ENCODE measurements around the gene SPHK2.
"Not testable (repeated sequence)": the region's sequence is repeated elsewhere in the genome, so short reads cannot be mapped to it uniquely, and the experiment has no call there.

Gene SPHK2

DNA sequence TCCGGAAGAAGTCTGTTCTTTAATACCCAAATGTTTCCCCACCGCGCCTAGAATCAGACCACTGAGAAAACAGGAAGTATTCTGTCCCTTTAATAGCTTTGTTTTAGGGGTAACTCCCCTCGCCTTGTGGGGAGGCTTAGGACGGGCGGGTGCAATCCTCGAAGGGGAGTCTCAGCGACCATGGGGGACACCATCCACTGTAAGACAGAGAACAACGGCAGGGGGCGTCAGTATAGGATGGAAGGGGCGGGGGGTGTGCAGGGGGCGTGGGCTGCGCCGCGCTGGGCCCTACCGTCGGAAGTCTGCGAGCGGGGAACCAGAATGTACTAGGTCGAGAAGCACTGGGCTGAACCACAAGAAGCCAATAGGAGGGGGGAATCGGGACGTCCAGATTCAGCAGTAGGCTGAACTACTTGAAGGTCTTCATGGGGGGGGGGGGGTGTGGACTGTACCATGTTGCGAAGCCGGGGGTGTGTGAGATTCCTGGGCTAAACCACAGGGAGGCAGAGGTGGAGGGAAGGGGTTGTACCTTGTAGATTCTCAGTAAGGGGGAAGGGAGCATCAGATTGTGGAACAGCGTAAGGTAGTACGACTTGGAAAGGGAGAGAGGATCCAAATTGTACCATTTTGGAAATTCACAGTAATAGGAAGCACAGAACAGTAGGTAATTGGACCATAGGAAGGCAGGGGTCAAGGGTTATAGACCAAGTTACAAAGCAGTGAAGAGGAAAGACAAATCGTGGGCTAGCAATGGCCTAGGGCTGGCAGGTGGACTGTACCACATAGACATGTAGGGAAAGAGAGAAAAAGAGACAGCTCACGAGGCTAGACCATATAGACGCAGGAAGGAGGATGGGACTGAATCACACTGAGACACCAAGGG lies 18.9 kb downstream of the SPHK2 start:
- FAIRE-seq: peak; percentile 65

- FAIRE-seq: no peak
Observed at GRCh38 chr19:48638831-48639381, 19.6 kb downstream of the SPHK2 start.

GRCh38 chr19:48639483-48640375 lies 20.4 kb downstream of the SPHK2 start:
- FAIRE-seq: no peak

GRCh38 chr19:48641850-48642249 lies 22.5 kb downstream of the SPHK2 start:
- FAIRE-seq: no peak

DNA sequence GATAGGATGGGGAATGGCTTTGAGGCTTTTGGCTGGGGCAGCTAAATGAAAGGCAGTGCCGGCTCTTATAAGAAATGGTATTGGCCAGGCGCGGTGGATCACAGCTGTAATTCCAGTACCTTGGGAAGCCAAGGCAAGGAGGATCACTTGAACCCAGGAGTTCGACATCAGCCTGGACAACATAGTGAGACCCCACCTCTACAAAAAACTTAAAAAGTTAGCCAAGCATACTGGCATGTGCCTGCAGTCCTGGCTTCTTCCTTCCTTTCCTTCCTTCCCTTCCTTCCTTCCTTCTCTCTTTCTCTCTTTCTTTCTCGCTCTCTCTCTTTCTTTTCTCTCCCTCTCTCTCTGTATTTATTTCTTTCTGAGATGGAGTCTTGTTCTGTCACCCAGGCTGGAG lies 23.6 kb downstream of the SPHK2 start:
- no peak for FAIRE-seq

DNA sequence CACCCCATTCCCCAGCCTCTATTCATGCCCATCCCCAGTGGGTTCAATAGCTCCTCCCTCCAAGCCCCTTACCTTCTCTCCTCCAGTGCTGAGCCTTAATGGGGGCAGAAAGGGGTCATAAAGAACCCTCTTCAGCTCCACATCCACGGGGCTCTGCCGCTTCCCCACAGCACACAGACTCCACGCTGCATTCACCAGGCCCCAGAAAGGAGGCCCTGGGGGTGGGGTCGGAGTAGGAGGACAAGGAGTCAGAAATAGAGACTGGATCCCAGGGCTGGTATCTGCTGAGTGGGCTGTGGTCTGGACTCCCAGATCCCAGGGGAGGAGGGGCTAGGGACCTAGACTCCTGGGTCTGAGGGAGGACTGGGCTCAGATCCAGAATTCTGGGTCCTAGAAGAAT lies 25.0 kb downstream of the SPHK2 start:
- FAIRE-seq: no peak

DNA sequence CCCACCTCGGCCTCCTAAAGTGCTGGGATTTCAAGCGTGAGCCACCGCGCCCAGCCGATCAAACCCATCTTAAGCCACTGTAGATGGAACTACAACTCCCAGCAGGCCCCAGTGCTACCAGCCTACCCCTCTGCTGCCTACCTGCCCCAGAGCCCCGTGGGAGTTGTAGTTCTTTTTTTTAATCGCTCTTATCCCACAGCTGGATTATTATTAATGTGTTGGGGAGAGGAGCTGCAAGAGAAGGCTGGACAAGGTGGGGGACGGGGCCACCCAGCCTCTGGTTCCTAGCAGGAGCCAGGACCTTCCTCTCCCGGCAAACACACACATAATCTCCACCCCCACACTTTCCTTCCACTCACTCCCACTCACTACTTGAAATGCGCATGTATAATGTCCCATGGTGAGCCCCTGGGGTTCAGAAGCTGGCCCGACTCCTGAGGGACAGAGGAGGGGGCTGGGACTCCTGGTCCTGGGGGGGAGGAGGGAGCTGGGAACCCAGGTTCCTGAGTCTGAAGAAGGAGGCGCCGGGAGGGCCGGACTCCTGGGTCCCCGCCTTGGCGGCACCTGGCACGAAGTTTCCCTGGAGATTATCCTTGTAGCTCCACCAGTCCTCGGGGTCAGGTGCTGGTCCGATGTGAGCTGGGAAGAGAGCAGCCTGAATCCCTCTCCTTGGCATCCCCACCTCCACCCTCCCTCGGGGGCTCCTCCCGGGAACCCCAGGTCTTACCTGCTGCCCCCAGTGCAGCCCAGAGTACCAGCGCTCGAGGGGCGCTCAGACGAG lies 25.7 kb downstream of the SPHK2 start:
- FAIRE-seq: peak; percentile 82

DNA sequence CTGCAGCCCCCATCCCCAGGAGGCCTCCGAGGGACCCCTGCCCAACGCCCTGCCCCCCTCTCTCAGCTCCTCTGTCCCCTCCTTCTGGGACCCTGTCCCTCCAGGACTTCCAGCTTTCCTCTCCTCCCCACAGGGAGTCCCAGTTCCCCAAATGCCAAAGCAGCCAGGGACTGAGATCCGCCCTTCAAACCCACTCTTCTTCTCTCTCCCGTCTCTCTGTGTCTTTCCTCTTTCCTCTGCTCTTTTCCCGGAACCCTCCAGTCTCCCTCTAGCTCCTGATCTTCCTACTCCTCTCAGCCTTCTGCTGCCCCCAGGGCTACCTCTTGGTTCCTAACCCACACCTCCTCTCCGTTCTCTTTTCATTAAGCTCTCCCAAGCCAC lies 26.3 kb downstream of the SPHK2 start:
- FAIRE-seq: no peak

DNA sequence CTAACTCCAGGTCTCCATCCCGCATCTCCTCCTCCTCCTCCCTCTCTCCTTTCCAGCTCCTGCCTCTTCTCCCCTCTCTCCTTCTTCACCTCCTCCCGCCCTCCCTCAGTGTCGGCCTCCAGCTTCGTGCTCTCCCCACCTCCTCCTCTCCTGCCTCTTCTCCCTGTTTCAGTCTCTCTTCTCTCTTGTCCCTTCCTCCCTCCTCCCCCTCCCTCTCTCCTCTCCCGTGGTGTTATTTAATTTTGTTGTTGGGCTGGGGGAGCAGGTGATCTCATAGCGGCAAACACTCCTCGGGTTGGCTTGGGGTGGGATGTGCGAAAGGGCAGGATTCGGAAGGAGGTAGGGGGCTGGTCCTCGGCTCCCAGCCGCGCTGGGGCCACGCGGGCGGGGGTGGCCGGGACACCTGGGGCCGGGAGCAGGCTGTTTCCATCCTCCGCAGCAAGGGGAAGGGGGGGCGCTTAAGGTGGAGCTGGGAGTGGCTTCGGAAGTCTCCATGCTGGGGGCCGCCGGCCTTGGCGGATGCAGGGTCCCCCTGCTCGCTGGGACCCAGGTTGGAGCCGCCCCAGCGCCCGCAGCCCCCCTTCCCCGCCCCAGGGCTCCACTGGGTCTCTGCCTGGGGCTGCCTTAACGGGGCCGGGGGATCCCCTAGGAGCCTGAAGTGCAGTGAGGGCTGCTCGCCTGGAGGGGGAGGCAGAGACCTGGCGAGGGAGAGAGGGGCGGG lies 26.9 kb downstream of the SPHK2 start, which contains the start of gene CA11:
TSS of gene CA11 (minus strand) at position 187 of the 721 bp plus-strand sequence. CDS start 555 bp downstream, outside the sequence.
- FAIRE-seq: peak; percentile 44

DNA sequence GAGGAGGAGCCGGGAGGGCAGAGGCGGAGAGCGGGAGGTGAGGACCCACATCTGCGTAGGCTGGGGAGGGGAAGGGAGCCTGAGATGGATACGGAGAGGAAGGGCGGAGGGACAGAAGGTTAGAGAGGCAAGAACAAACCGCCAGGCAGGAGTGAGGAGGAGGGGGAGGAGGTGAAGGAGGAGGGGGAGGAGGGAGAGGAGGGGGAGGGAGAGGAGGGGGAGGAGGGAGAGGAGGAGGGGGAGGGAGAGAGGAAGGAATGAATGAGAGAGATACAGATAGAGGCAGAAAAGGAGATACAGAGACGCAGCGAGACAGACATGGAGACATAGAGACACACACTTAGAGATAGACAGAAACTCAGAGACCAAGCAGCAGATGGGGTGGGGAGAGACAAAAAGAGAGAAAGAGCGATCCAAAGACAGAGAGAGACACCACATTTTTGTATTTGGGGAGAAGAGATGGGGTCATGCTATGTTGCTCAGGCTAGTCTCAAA lies 27.5 kb downstream of the SPHK2 start:
- FAIRE-seq: no peak

GRCh38 chr19:48648134-48648533 lies 28.8 kb downstream of the SPHK2 start:
- FAIRE-seq: no peak

- no peak for FAIRE-seq
Observed at GRCh38 chr19:48650974-48651682, 31.8 kb downstream of the SPHK2 start.

DNA sequence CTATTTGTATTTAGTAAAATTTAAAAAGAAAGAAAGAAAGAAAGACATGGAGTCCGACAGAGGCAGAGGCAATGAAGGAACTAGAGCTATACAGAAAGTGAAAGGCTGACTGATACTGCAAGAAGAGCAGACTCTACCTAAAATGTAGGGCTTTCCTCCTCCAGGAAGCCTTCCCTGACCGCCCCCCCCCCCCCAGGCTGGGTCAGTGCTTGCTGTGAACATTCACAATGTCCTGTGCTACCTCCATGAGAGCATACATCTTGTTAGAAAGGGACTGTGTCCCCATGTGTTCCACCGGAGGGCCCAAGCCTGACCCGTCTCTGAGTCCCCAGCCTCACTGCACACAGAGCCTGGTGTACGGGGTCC lies 32.4 kb downstream of the SPHK2 start:
- FAIRE-seq: no peak

DNA sequence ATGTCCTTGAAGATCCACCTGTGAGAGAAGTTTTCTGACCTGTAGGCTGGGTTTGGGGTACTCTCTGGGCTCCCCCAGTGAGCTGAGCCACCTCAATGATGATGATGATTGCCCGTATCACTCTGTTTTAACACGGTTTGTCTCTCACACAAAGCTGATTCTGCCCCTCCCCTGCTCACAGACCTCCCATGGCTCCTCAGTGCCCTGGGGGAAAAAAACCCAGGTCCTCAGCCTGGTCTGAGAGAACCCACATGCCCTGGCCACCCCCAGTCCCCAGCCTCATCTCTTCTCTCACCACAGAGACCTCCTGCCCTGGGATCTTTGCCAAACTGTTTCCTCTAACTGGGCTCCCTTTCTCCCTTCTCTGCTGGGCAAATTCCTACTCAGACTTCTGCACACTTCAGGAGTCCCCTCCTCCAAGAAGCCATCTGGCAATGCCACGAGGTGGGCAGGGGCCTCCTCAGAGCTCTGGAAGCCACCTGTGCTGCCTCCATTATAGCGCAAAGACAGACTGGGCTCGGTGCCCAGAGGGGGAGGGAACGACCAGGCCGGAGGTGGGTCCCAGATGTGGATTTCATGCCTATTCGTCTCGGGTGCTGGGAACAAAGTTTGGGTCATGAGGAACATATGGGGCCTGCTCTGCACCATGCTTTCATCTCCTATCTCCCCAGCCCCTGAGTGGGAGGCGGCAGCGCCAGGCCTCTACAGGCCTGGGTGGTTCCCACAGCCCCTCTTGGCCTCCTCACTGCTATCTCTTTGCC lies 35.2 kb downstream of the SPHK2 start:
- no peak for FAIRE-seq

DNA sequence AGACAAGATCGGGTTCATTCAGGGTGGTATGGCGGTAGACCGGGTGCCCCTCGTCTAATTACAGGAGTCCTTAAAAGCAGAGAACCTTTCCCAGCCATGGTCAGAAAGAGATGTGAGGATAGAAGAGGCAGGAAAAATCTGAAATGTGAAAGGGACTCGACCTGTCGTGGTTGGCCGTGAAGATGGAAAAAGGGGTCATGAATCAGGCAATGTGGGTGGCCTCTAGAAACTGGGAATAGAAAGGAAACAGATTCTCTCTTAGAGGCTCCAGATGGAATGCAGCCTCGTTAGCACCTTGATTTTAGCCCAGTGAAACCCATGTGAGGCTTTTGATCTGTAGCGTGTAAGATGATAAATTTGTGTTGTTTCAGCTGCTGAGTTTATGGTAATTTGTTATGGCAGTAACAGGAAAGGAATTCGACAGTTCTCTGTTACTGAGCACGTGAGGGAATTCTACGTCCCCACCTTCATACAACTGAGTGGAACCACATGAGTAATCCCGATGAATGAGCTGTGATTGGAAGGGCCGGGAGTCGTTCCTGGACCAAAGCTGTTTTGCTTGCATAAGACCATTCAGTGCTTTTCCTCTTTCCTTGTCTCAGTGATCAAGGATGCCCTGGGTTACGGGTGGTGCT lies 37.7 kb downstream of the SPHK2 start:
- FAIRE-seq: peak; percentile 96

DNA sequence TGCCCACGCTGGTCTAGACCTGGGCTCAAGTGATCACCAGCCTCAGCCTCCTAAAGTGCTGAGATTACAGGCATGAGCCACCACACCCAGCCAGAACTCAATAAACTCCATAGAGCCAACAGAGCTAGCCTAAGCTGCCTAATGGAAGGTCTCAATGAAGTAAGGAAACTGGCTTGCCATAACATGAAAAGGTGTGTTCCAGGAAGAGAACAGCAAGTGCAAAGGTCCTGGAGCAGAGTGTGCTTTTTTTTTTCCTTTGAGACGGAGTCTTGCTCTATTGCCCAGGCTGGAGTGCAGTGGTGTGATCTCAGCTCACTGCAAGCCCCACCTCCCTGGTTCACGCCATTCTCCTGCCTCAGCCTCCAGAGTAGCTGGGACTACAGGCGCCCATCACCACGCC lies 38.5 kb downstream of the SPHK2 start:
- FAIRE-seq: not testable (repeated sequence)

DNA sequence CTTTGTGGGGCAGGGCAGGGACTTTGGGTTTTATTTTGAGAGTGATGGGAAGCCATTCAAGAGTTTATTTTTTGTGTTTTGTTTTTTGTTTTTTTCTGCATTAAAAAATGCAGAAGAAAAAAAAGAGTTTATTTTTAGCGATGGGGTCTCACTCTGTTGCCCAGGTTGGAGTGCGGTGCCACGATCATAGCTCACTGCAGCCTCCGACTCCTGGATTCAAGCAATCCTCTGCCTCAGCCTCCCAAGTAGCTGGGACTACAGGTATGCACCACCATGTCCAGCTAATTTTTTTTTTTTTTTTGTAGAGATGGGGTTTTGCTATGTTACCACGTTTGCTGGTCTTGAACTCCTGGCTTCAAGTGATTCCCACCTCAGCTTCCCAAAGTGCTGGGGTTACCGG lies 39.2 kb downstream of the SPHK2 start:
- no peak for FAIRE-seq

DNA sequence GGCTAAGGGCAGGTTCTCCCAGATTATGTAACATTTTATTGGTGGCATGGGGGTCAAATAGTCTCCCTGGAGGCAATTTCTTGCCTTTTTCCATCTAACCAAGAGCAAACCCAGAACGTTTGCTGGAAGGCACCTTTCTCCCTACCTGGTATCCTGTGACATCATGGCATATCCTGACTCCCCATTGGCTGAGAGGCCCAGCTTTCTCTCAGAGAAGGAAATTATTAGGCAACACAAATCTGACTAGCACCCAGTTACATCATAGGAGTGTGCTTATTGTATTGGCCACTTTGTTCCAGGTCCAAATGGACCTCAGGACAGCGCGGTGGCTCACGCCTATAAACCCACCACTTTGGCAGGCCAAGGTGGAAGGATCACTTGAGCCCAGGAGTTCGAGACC lies 40.5 kb downstream of the SPHK2 start:
- FAIRE-seq: peak; percentile 70

- peak; percentile 99 for FAIRE-seq
Observed at GRCh38 chr19:48660852-48661710, 41.8 kb downstream of the SPHK2 start.

All from G401.6 (cell line).